ENCODE measurements around the gene PADI2.
"Not testable (repeated sequence)": the region's sequence is repeated elsewhere in the genome, so short reads cannot be mapped to it uniquely, and the experiment has no call there.

PADI2 gene

GRCh38 chr1:17066361-17067068 is 52.7 kb downstream of the PADI2 start:
- H3K4me2 ChIP-seq, result no peak overlapping the region
- no peaks in the 10 kb centered on the region for H3K4me1 ChIP-seq (ENCODE audit: low read depth, poor library complexity, severe bottlenecking)
- H3K79me2 ChIP-seq (ENCODE audit: insufficient read depth, low read depth), result no peaks in the 10 kb centered on the region
- no peak overlapping the region for H3K27ac ChIP-seq
- no peak overlapping the region for H3K9ac ChIP-seq
- no peak for TF ChIP-seq CTCF (conservative IDR thresholded peaks at IDR 0.05; ENCODE audit: low read depth, low read length)
- no peak overlapping the region for H2AFZ ChIP-seq (ENCODE audit: low read depth)
- H3K27me3 ChIP-seq (ENCODE audit: insufficient read depth, low read depth), result peaks cover 55% of the 10 kb centered on the region; the same call in 1 of the 2 replicates
- no peaks in the 10 kb centered on the region for H4K20me1 ChIP-seq (ENCODE audit: insufficient read depth)
- H3K4me3 ChIP-seq (IDR thresholded peaks at IDR 0.05; ENCODE audit: insufficient read depth, low read depth, low read length), result no peak overlapping the region
- no peaks in the 10 kb centered on the region for H3K36me3 ChIP-seq (ENCODE audit: insufficient read depth)

GRCh38 chr1:17065666-17066065 is 53.6 kb downstream of the PADI2 start:
- no peaks in the 10 kb centered on the region for H4K20me1 ChIP-seq (ENCODE audit: insufficient read depth)
- no peak for TF ChIP-seq CTCF (conservative IDR thresholded peaks at IDR 0.05; ENCODE audit: low read depth, low read length)
- H3K4me1 ChIP-seq (ENCODE audit: low read depth, poor library complexity, severe bottlenecking), result no peaks in the 10 kb centered on the region
- H3K4me2 ChIP-seq, result no peak overlapping the region
- no peak overlapping the region for H3K27ac ChIP-seq
- peaks cover 50% of the 10 kb centered on the region; the same call in 1 of the 2 replicates for H3K27me3 ChIP-seq (ENCODE audit: insufficient read depth, low read depth)
- no peak overlapping the region for H3K4me3 ChIP-seq (IDR thresholded peaks at IDR 0.05; ENCODE audit: insufficient read depth, low read depth, low read length)
- H2AFZ ChIP-seq (ENCODE audit: low read depth), result no peak overlapping the region
- H3K79me2 ChIP-seq (ENCODE audit: insufficient read depth, low read depth), result no peaks in the 10 kb centered on the region
- no peak overlapping the region for H3K9ac ChIP-seq
- no peaks in the 10 kb centered on the region for H3K36me3 ChIP-seq (ENCODE audit: insufficient read depth)

DNA sequence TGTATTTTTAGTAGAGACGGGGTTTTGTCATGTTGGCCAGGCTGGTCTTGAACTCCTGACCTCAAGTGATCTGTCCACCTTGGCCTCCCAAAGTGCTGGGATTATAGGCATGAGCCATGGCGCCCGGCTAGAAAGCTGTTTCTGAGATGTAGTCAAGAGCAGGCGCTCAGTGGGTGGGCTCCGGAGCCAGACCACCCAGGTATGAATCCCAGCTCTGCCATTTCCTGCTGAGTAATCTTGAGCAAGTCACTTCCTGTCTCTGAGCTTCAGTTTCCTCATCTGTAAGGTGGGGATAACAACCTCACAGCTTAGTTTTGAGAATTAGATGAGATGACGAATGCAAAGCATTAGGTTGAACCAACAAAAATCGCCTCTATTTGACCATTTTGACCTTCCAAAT is 56.5 kb downstream of the PADI2 start:
- H3K36me3 ChIP-seq (ENCODE audit: insufficient read depth); H3K4me2 ChIP-seq; H3K9ac ChIP-seq; H3K4me3 ChIP-seq (IDR thresholded peaks at IDR 0.05; ENCODE audit: insufficient read depth, low read depth, low read length); H2AFZ ChIP-seq (ENCODE audit: low read depth); H4K20me1 ChIP-seq (ENCODE audit: insufficient read depth); H3K4me1 ChIP-seq (ENCODE audit: low read depth, poor library complexity, severe bottlenecking); H3K27ac ChIP-seq; H3K79me2 ChIP-seq (ENCODE audit: insufficient read depth, low read depth): not testable (repeated sequence)
- peaks cover 53% of the 10 kb centered on the region; the same call in 1 of the 2 replicates for H3K27me3 ChIP-seq (ENCODE audit: insufficient read depth, low read depth)

DNA sequence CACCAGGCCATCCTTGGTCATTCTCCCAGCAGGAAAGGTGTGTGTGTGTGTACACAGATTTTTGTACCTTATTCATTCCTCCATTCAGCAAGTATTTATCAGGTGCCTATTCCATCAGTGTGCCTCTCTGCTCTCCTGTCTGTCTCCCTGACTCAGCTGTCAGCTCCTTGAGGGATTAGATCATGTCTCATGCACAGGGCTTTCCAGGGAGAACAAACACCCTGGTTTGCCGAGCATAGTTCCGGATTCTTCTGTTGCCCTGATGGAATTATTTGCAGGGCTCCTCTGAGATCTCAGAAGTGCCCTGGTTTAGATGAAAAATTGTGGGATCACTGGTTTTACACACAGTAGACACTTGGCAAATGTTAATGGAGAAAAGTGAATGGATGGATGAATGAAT is 57.4 kb downstream of the PADI2 start:
- no peak overlapping the region for H3K27ac ChIP-seq
- no peak for TF ChIP-seq CTCF (conservative IDR thresholded peaks at IDR 0.05; ENCODE audit: low read depth, low read length)
- H3K4me2 ChIP-seq, result no peak overlapping the region
- no peak overlapping the region for H2AFZ ChIP-seq (ENCODE audit: low read depth)
- no peak overlapping the region for H3K9ac ChIP-seq
- H3K4me1 ChIP-seq (ENCODE audit: low read depth, poor library complexity, severe bottlenecking), result no peaks in the 10 kb centered on the region
- H4K20me1 ChIP-seq (ENCODE audit: insufficient read depth), result no peaks in the 10 kb centered on the region
- H3K79me2 ChIP-seq (ENCODE audit: insufficient read depth, low read depth), result no peaks in the 10 kb centered on the region
- H3K4me3 ChIP-seq (IDR thresholded peaks at IDR 0.05; ENCODE audit: insufficient read depth, low read depth, low read length), result no peak overlapping the region
- H3K27me3 ChIP-seq (ENCODE audit: insufficient read depth, low read depth), result peaks cover 48% of the 10 kb centered on the region; the same call in 1 of the 2 replicates
- no peaks in the 10 kb centered on the region for H3K36me3 ChIP-seq (ENCODE audit: insufficient read depth)

DNA sequence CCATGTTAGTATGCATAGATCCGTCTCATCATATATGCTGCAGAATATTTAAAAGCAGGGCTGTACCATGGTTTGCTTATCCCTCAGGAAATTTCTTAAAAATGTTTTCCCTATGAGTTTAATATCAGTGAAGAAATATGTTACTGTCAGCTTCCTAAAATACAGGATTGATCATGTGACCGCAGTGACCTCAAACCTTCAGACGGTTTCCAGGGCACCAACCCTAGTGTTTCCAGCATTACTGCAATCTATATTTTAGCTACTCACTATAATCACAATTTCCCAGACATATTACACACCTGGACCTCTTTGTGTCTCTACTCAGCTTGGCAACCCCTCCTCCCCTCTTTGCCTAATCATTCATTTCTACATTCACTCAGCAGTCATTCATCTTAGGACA is 57.8 kb downstream of the PADI2 start:
- Histone ChIP-seq H4K20me1 (ENCODE audit: insufficient read depth) (no peaks in the 10 kb centered on the region), H3K4me2 (no peak overlapping the region), H3K79me2 (ENCODE audit: insufficient read depth, low read depth) (no peaks in the 10 kb centered on the region), H3K27ac (no peak overlapping the region), H3K4me1 (ENCODE audit: low read depth, poor library complexity, severe bottlenecking) (no peaks in the 10 kb centered on the region), H3K9ac (no peak overlapping the region), H3K27me3 (ENCODE audit: insufficient read depth, low read depth) (peaks cover 48% of the 10 kb centered on the region; the same call in 1 of the 2 replicates), H3K36me3 (ENCODE audit: insufficient read depth) (no peaks in the 10 kb centered on the region), H3K4me3 (IDR thresholded peaks at IDR 0.05; ENCODE audit: insufficient read depth, low read depth, low read length) (no peak overlapping the region), H2AFZ (ENCODE audit: low read depth) (no peak overlapping the region)
- TF ChIP-seq CTCF (conservative IDR thresholded peaks at IDR 0.05; ENCODE audit: low read depth, low read length), result no peak

All from KMS-11 (cell line).